HepG2 (cell line): ENCODE results near the gene AMPD2. TPM values are rescaled to one million over a fixed set of nuclear protein-coding genes. Genes with fewer than 3 reads are reported as not detected.

ENCODE experiments used
- CENPT ChIP-seq: sonication (generic); formaldehyde crosslinking; IDR thresholded peaks from 2 replicates; pipeline ENCODE4 v1.8.0; 2022; ENCODE audit warnings: low read depth, mild to moderate bottlenecking, moderate library complexity, missing genetic modification reagents
- CHD4 ChIP-seq: fragments of 200-600 bp; sonication (generic); IDR thresholded peaks from 2 replicates; pipeline ENCODE4 v1.7.0; 2017; ENCODE audit warnings: mild to moderate bottlenecking, low read length, borderline replicate concordance
- DMAP1 ChIP-seq: IDR thresholded peaks from 2 replicates; pipeline ENCODE4 v1.6.1; 2016
- ETV6 ChIP-seq: sonication (generic); formaldehyde crosslinking; conservative IDR thresholded peaks from 2 replicates; pipeline ENCODE4 v1.4.0; 2020; ENCODE audit warnings: missing genetic modification reagents
- GPN1 ChIP-seq: sonication (generic); formaldehyde crosslinking; IDR thresholded peaks from 2 replicates; pipeline ENCODE4 v1.5.1; 2020; ENCODE audit warnings: missing genetic modification reagents, borderline replicate concordance
- HCFC1 ChIP-seq: fragments of 150-350 bp; IDR thresholded peaks from 2 replicates; pipeline ENCODE4 v1.6.1; 2014; ENCODE audit warnings: low read depth, low read length
- JDP2 ChIP-seq: sonication (generic); formaldehyde crosslinking; IDR thresholded peaks from 2 replicates; pipeline ENCODE4 v1.8.1; 2022; ENCODE audit warnings: missing genetic modification reagents, borderline replicate concordance
- KAT2B ChIP-seq: fragments of 150-350 bp; IDR thresholded peaks from 2 replicates; pipeline ENCODE4 v1.6.1; 2014; ENCODE audit warnings: low read depth, low read length, borderline replicate concordance
- LCORL ChIP-seq, 2 experiments: fragments of 450-650 bp in 1 of 2; sonication (generic) in 1 of 2; formaldehyde crosslinking in 1 of 2; IDR thresholded peaks; 2 replicates each; pipeline versions ENCODE4 v1.5.0 to v1.6.1; 2017 to 2020; ENCODE audit warnings: antibody characterized with exemption in 1 of 2, missing genetic modification reagents in 1 of 2
- NFKB2 ChIP-seq: sonication (generic); formaldehyde crosslinking; IDR thresholded peaks from 2 replicates; pipeline ENCODE4 v1.4.0; 2020; ENCODE audit warnings: missing genetic modification reagents, borderline replicate concordance
- POLR2G ChIP-seq: fragments of 200-400 bp; formaldehyde crosslinking; IDR thresholded peaks from 2 replicates; pipeline ENCODE4 v1.6.1; 2018; ENCODE audit warnings: mild to moderate bottlenecking, low read depth, low read length, moderate library complexity
- PRDM15 ChIP-seq: sonication (generic); formaldehyde crosslinking; IDR thresholded peaks from 2 replicates; pipeline ENCODE4 v1.4.0; 2020; ENCODE audit warnings: missing genetic modification reagents
- SP2 ChIP-seq: sonication (generic); formaldehyde crosslinking; IDR thresholded peaks from 2 replicates; pipeline ENCODE4 v1.5.1; 2020; ENCODE audit warnings: mild to moderate bottlenecking, missing genetic modification reagents
- SP4 ChIP-seq: sonication (generic); formaldehyde crosslinking; IDR thresholded peaks from 2 replicates; pipeline ENCODE4 v1.8.1; 2023; ENCODE audit warnings: mild to moderate bottlenecking, missing genetic modification reagents
- TARDBP ChIP-seq: sonication (generic); formaldehyde crosslinking; IDR thresholded peaks from 2 replicates; pipeline ENCODE4 v1.8.0; 2022; ENCODE audit warnings: mild to moderate bottlenecking, missing genetic modification reagents
- THAP11 ChIP-seq: IDR thresholded peaks from 2 replicates; pipeline ENCODE4 v1.6.1; 2016; ENCODE audit warnings: missing biosample characterization, missing genetic modification reagents
- ZNF12 ChIP-seq: sonication (generic); formaldehyde crosslinking; IDR thresholded peaks from 2 replicates; pipeline ENCODE4 v1.5.0; 2020; ENCODE audit warnings: missing genetic modification reagents
- ZNF510 ChIP-seq: sonication (generic); formaldehyde crosslinking; IDR thresholded peaks from 2 replicates; pipeline ENCODE4 v1.4.0; 2020; ENCODE audit warnings: low read depth, mild to moderate bottlenecking, missing genetic modification reagents
- polyA plus RNA-seq, 8 experiments: library from polyadenylated mRNA; depleted of rRNA in 3 of 8; stranded (reverse) in 7 of 8; unstranded in 1 of 8; fragments of >200 nt; fragmentation: Illumina TruSeq in 4 of 8; extraction: Trizol in 4 of 8; gene quantifications; 2 replicates each; pipeline versions ENCODE4 v1.2.1 to v1.2.3, GENCODE V29; 2011 to 2016; ENCODE audit warnings: low read depth in 4 of 8, missing spikeins in 1 of 8, mixed read lengths in 1 of 8; ENCODE audit not compliant: insufficient read depth in 1 of 8
- total RNA-seq, 5 experiments: library from RNA; depleted of rRNA; stranded (reverse); fragments of >200 nt; fragmentation: Illumina TruSeq; extraction: Trizol; gene quantifications; 2 replicates each; pipeline ENCODE4 v1.2.3, GENCODE V29; 2016; ENCODE audit warnings: low read depth in 1 of 5
- TF ChIP-seq, protein P1 (sequence below): sonication (generic); formaldehyde crosslinking; conservative IDR thresholded peaks from 2 replicates; pipeline ENCODE4 v1.4.0; 2020; ENCODE audit warnings: missing genetic modification reagents
- TF ChIP-seq, protein P2 (sequence below): sonication (generic); formaldehyde crosslinking; IDR thresholded peaks from 2 replicates; pipeline ENCODE4 v1.8.0; 2022; ENCODE audit warnings: missing genetic modification reagents, mild to moderate bottlenecking, borderline replicate concordance
- TF ChIP-seq, protein P3 (sequence below): sonication (generic); formaldehyde crosslinking; IDR thresholded peaks from 2 replicates; pipeline ENCODE4 v1.8.1; 2023; ENCODE audit warnings: mild to moderate bottlenecking, missing genetic modification reagents
- TF ChIP-seq, protein P4 (sequence below): sonication (generic); formaldehyde crosslinking; conservative IDR thresholded peaks from 2 replicates; pipeline ENCODE4 v1.8.0; 2022; ENCODE audit warnings: missing genetic modification reagents

The AMPD2 gene
- total and polyA plus RNA-seq, 2 of the 13 experiments (the other 11 are each of a cell fraction or from before 2014, with no cell fraction given): 62.3 to 82.0 TPM

DNA sequence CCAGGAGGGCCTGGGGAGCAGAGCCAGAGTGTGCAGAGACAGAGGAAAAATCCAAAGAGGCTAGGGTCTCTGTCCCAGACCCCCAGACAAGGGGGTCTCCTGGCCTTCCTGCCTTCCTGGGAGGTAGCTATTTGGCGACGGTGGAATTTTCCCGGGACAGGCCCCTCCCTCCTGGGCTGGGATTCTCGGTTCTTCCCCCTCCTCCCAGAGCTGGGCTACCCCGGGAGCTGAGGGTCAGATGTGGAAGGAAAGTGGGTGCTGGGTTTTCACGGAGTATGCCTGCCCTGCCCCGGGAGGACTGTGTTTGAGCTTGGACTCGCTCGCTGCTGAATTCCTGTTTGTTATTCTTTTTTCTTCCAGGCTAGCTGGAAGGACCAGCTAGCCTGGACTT lies 759 bp downstream of the AMPD2 start (continued):
- TF ChIP-seq PRDM15 (CRISPR knock-in tag): no peak
- no peak for TF ChIP-seq LCORL (IDR thresholded peaks at IDR 0.05)
- TF ChIP-seq LCORL (CRISPR knock-in tag; IDR thresholded peaks at IDR 0.05): no peak
- no peak for TF ChIP-seq CHD4
- TF ChIP-seq TARDBP (CRISPR knock-in tag): no peak
- no peak for TF ChIP-seq SP2 (CRISPR knock-in tag)
- no peak for TF ChIP-seq CENPT (CRISPR knock-in tag)
- TF ChIP-seq KAT2B: no peak
- TF ChIP-seq ZNF12 (CRISPR knock-in tag): no peak
- no peak for TF ChIP-seq DMAP1 (CRISPR knock-in tag)
- TF ChIP-seq, protein P1, sequence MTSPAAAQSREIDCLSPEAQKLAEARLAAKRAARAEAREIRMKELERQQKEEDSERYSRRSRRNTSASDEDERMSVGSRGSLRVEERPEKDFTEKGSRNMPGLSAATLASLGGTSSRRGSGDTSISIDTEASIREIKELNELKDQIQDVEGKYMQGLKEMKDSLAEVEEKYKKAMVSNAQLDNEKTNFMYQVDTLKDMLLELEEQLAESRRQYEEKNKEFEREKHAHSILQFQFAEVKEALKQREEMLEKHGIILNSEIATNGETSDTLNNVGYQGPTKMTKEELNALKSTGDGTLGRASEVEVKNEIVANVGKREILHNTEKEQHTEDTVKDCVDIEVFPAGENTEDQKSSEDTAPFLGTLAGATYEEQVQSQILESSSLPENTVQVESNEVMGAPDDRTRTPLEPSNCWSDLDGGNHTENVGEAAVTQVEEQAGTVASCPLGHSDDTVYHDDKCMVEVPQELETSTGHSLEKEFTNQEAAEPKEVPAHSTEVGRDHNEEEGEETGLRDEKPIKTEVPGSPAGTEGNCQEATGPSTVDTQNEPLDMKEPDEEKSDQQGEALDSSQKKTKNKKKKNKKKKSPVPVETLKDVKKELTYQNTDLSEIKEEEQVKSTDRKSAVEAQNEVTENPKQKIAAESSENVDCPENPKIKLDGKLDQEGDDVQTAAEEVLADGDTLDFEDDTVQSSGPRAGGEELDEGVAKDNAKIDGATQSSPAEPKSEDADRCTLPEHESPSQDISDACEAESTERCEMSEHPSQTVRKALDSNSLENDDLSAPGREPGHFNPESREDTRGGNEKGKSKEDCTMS: no peak
- no peak for TF ChIP-seq ZNF510 (CRISPR knock-in tag)
- TF ChIP-seq ETV6 (CRISPR knock-in tag): no peak
- no peak for TF ChIP-seq SP4 (CRISPR knock-in tag)
- peak; percentile 42 for TF ChIP-seq POLR2G
- no peak for TF ChIP-seq JDP2 (CRISPR knock-in tag)
- TF ChIP-seq, protein P2, sequence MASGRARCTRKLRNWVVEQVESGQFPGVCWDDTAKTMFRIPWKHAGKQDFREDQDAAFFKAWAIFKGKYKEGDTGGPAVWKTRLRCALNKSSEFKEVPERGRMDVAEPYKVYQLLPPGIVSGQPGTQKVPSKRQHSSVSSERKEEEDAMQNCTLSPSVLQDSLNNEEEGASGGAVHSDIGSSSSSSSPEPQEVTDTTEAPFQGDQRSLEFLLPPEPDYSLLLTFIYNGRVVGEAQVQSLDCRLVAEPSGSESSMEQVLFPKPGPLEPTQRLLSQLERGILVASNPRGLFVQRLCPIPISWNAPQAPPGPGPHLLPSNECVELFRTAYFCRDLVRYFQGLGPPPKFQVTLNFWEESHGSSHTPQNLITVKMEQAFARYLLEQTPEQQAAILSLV: no peak
- TF ChIP-seq, protein P3, sequence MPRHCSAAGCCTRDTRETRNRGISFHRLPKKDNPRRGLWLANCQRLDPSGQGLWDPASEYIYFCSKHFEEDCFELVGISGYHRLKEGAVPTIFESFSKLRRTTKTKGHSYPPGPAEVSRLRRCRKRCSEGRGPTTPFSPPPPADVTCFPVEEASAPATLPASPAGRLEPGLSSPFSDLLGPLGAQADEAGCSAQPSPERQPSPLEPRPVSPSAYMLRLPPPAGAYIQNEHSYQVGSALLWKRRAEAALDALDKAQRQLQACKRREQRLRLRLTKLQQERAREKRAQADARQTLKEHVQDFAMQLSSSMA (CRISPR knock-in tag): no peak
- TF ChIP-seq THAP11 (CRISPR knock-in tag): no peak
- no peak for TF ChIP-seq HCFC1
- TF ChIP-seq, protein P4, sequence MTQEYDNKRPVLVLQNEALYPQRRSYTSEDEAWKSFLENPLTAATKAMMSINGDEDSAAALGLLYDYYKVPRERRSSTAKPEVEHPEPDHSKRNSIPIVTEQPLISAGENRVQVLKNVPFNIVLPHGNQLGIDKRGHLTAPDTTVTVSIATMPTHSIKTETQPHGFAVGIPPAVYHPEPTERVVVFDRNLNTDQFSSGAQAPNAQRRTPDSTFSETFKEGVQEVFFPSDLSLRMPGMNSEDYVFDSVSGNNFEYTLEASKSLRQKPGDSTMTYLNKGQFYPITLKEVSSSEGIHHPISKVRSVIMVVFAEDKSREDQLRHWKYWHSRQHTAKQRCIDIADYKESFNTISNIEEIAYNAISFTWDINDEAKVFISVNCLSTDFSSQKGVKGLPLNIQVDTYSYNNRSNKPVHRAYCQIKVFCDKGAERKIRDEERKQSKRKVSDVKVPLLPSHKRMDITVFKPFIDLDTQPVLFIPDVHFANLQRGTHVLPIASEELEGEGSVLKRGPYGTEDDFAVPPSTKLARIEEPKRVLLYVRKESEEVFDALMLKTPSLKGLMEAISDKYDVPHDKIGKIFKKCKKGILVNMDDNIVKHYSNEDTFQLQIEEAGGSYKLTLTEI (CRISPR knock-in tag): no peak
- no peak for TF ChIP-seq NFKB2 (CRISPR knock-in tag)
- TF ChIP-seq GPN1 (CRISPR knock-in tag): no peak
